ENCODE results near the gene PLIN5.

The PLIN5 gene

GRCh38 chr19:4483385-4483784, 51.6 kb downstream of the PLIN5 start:
- TF ChIP-seq POLR2A (IDR thresholded peaks at IDR 0.05; ENCODE audit: low read depth, low read length) (no peak), TAF1 (IDR thresholded peaks at IDR 0.05; ENCODE audit: borderline replicate concordance, low read depth, low read length) (no peak), POLR2AphosphoS5 (IDR thresholded peaks at IDR 0.05; ENCODE audit: low read depth, low read length) (no peak)
- FAIRE-seq: no peak
- no peak for DNase-seq (ENCODE audit: insufficient read length)

GRCh38 chr19:4482721-4483364, 52.2 kb downstream of the PLIN5 start:
- TF ChIP-seq POLR2AphosphoS5 (IDR thresholded peaks at IDR 0.05; ENCODE audit: low read depth, low read length): no peak
- TF ChIP-seq POLR2A (IDR thresholded peaks at IDR 0.05; ENCODE audit: low read depth, low read length): no peak
- no peak for TF ChIP-seq TAF1 (IDR thresholded peaks at IDR 0.05; ENCODE audit: borderline replicate concordance, low read depth, low read length)
- FAIRE-seq (no peak), DNase-seq (ENCODE audit: insufficient read length) (no peak)

- DNase-seq (ENCODE audit: insufficient read length) (no peak), FAIRE-seq (no peak)
- no peak for TF ChIP-seq POLR2A (IDR thresholded peaks at IDR 0.05; ENCODE audit: low read depth, low read length)
- no peak for TF ChIP-seq POLR2AphosphoS5 (IDR thresholded peaks at IDR 0.05; ENCODE audit: low read depth, low read length)
- TF ChIP-seq TAF1 (IDR thresholded peaks at IDR 0.05; ENCODE audit: borderline replicate concordance, low read depth, low read length): no peak
Measured at GRCh38 chr19:4477034-4477801, 57.8 kb downstream of the PLIN5 start.

GRCh38 chr19:4474514-4475022, 60.5 kb downstream of the PLIN5 start:
- peak; percentile 72 for FAIRE-seq
- DNase-seq (ENCODE audit: insufficient read length): peak; percentile 82
- TF ChIP-seq POLR2AphosphoS5 (IDR thresholded peaks at IDR 0.05; ENCODE audit: low read depth, low read length) (no peak), TAF1 (IDR thresholded peaks at IDR 0.05; ENCODE audit: borderline replicate concordance, low read depth, low read length) (no peak)

GRCh38 chr19:4473763-4474513, 61.1 kb downstream of the PLIN5 start:
- FAIRE-seq: no peak
- DNase-seq (ENCODE audit: insufficient read length): no peak
- TF ChIP-seq POLR2AphosphoS5 (IDR thresholded peaks at IDR 0.05; ENCODE audit: low read depth, low read length) (no peak), TAF1 (IDR thresholded peaks at IDR 0.05; ENCODE audit: borderline replicate concordance, low read depth, low read length) (no peak), POLR2A (IDR thresholded peaks at IDR 0.05; ENCODE audit: low read depth, low read length) (no peak)

GRCh38 chr19:4473011-4473762, 61.8 kb downstream of the PLIN5 start:
- FAIRE-seq (no peak), DNase-seq (ENCODE audit: insufficient read length) (peak; percentile 28)
- TF ChIP-seq TAF1 (IDR thresholded peaks at IDR 0.05; ENCODE audit: borderline replicate concordance, low read depth, low read length) (no peak), POLR2AphosphoS5 (IDR thresholded peaks at IDR 0.05; ENCODE audit: low read depth, low read length) (no peak), POLR2A (IDR thresholded peaks at IDR 0.05; ENCODE audit: low read depth, low read length) (no peak)
